NCI-H1694 treated with DMSO at 0.1 percent for 48 hours (cell line): ENCODE measurements around the gene HSCB.
"Not testable (repeated sequence)": the region's sequence is repeated elsewhere in the genome, so short reads cannot be mapped to it uniquely, and the experiment has no call there.

ENCODE experiments used
- DNase-seq: peaks from one replicate; lab custom pipeline; 2025; lab: John Stamatoyannopoulos, UW

HSCB gene

DNA sequence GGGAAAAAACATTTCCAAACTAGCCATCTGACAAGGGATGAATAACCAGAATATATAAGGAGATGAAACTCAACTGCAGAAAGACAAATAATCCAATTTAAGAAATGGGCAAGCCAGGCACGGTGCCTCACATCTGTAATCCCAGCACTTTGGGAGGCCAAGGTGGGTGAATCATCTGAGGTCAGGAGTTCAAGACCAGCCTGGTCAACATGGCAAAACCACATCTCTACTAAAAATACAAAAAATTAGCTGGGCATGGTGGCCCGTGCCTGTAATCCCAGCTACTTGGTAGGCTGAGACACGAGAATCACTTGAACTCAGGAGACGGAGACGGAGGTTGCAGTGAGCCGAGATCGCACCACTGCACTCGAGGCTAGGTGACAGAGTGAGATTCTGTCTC is 3.0 kb upstream of the HSCB start:
- DNase-seq = not testable (repeated sequence)

- DNase-seq = no peak
Measured at GRCh38 chr22:28741200-28741784, 547 bp upstream of the HSCB start.

DNA sequence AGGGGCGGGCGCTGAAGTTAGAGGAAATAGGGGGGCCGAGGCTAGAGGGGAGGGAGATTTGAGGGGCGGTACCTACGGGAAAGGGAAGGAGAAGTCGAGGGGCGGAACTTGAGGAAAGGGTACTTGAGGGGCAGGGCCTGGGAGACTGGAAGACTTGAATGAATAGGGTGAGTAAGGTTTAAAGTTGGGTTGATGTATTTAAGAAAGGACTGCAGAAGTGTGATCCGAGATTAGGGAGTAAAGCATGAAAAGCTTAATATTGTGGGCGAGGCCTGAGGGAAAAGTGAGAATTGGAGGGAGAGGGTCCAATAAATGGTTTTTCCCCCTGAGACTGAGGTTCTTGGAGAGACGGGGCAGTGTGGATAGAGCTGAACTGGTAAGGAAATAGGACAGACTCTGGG is 723 bp downstream of the HSCB start:
- no peak for DNase-seq

DNA sequence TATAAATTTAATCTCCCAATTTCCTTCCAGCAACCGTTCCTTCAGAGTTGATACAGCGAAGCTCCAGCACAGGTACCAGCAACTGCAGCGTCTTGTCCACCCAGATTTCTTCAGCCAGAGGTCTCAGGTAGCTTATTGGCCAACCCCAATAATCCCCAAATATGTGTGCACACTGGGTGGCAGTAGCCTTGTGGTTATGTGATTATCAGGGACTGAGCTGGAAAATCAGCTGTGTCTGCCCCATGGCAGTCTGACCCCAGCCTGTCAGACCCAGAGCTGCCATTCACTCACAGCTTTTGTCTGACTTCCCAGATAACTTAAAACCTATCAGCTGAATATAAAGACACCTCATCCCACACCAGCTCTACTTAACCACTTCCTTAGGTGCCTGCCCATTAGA is 2.0 kb downstream of the HSCB start:
- no peak for DNase-seq

DNA sequence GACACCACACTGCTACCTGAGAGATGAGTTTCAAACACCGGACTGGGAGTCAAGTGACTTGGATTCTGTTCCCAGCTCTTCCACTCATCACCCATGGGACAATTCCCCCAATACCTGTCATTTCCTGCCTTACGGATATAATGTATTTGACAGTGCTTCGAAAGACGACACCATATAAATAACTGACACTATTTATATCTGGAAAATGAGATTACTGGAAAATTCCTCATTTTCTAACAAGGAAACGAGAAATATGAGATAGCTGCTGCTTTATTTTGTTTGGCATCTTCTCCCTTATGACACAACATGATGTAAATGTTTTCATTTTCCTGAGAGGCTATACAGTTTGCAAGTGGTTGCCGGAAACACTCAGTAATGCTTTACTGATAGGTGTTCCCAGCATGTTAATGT is 8.6 kb downstream of the HSCB start:
- DNase-seq = no peak

DNA sequence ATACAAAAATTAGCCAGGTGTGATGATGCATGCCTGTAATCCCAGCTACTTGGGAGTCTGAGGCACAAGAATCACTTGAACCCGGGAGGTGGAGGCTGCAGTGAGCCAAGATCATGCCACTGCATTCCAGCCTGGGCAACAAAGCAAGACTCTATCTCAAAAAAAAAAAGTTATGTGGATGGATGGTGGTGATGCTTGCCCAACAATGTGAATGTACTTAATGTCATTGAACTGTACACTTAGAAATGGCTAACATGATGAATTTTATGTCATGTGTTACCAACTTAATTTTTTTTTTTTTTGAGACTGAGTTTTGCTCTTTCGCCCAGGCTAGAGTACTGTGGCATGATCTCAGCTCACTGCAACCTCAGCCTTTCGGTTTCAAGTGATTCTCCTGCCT is 12.7 kb downstream of the HSCB start:
- DNase-seq = not testable (repeated sequence)

- DNase-seq = no peak
Measured at GRCh38 chr22:28759861-28760560, 18.2 kb downstream of the HSCB start.

DNA sequence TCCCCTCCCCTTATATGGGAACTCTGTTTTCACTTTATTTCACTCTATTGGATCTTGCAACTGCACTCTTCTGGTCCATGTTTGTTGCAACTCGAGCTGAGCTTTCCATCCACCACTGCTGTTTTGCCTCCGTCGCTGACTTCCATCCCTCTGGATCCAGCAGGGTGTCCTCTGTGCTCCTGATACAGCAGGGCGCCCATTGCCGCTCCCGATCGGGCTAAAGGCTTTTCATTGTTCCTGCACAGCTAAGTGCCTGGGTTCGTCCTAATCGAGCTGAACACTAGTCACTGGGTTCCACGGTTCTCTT is 19.6 kb downstream of the HSCB start:
- DNase-seq = no peak

DNA sequence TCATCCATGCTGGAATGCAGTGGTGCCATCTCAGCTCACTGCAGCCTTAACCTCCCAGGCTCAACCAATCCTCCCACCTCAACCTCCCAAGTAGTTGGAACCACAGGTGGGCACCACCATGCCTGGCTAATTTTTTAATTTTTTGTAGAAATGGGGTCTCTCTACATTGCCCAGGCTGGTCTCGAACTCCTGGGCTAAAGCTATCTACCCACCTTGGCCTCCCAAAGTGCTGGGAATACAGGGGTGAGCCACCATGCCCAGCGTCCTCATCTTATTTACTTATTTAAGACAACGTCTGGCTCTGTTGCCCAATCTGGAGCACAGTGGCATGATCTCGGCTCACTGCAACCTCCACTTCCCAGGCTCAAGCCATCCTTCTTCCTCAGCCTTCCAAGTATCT is 20.2 kb downstream of the HSCB start:
- DNase-seq = not testable (repeated sequence)

GRCh38 chr22:28766628-28767027 is 24.8 kb downstream of the HSCB start:
- DNase-seq = no peak

- DNase-seq = no peak
Measured at GRCh38 chr22:28768701-28769393, 27.0 kb downstream of the HSCB start.

DNA sequence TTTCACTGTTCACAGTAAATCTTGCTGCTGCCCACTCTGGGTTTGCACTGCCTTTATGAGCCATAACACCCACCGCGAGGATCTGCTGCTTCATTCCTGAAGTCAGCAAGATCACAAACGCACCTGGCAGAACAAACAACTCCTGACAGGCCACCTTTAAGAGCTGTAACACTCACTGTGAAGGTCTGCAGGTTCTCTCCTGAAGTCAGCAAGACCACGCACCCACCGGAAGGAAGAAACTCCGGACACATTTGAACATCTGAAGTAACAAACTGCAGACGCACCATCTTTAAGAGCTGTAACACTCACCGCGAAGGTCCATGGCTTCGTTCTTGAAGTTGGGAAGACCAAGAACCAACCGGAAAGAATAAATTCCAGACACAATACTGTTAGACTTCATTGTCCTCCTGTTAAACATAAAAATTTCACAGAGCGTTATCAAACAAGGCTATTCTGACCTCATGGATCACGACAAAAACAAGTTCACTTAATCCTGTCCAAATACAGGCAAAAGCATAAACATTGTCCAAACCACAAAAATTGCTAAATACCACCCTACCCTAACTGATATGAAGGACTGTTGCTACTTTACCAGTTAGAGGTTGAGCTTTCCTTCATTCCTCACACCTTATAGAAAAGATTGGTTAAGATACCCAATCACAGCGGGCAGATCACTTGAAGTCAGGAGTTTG is 27.7 kb downstream of the HSCB start:
- DNase-seq = no peak

DNA sequence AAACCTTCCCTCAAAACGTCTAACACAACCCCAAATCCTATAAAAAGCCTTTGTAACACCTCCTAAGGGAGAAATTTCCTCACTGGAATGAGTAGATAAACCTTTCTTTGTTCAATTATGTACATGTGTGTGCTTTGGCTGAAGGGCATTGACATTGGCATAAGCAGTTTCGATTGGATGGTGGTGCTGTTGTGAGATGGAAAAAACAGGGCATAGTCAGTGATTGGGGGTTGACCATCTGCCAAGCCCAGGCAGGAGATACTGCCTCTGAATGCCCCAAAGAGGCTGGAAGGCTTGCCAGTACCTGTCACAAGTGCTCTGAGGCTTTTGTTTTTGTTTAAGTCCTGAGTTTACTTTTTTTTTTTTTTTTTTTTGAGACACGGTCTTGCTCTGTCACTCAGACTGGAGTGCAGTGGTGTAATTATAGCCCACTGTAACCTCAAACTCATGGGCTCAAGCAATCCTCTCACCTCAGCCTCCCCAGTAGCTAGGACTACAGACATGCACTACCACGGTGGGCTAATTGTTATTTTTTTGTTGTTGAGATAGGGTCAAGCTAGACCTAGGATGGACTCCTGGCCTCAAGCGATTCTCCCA is 29.5 kb downstream of the HSCB start:
- no peak for DNase-seq

- DNase-seq = peak; percentile 76
Measured at GRCh38 chr22:28772633-28773460, 31.0 kb downstream of the HSCB start, which contains the start of gene CCDC117. Gene CCDC117, plus strand, starts transcription at chr22:28772695. Its CDS starts 155 bp downstream, at chr22:28772850.

GRCh38 chr22:28773461-28773867 is 31.6 kb downstream of the HSCB start:
- no peak for DNase-seq

GRCh38 chr22:28774378-28774777 is 32.5 kb downstream of the HSCB start:
- DNase-seq = no peak

DNA sequence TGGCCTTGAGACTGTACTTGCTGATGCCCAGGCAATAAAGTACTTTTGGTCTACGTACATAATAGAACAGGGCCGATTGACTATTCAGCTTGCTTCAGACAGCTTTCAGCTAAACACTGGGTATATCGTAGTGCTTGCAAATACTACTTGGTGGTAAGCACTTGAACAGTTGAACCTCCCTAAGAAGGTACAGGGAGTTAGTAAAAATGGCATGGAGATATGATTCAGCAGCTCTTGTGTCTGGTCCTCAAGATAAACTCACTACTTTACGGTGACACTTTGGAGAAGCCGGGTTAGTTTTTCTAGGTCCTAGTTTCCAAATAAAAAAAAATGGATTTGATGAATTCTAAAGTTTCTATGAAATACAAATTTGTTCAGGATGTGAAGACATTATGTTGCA is 38.0 kb downstream of the HSCB start:
- no peak for DNase-seq

DNA sequence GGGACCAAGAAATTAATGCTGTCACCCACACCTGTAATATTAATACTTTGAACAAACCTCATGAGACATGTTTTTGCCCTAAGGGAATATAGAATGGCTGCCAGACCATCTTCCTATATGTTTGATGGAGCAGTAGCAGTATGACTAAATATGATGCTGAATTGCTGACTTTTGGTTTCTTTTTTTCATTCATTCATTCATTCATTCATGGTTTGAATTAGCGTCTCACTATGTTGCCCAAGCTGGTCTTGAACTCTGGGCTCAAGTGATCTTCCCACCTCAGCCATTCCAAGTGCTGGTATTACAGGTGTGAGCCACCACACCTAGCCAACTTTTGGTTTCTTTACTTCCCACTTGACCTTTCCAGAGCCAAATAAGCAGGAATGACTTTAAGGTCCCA is 38.5 kb downstream of the HSCB start:
- DNase-seq = no peak

DNA sequence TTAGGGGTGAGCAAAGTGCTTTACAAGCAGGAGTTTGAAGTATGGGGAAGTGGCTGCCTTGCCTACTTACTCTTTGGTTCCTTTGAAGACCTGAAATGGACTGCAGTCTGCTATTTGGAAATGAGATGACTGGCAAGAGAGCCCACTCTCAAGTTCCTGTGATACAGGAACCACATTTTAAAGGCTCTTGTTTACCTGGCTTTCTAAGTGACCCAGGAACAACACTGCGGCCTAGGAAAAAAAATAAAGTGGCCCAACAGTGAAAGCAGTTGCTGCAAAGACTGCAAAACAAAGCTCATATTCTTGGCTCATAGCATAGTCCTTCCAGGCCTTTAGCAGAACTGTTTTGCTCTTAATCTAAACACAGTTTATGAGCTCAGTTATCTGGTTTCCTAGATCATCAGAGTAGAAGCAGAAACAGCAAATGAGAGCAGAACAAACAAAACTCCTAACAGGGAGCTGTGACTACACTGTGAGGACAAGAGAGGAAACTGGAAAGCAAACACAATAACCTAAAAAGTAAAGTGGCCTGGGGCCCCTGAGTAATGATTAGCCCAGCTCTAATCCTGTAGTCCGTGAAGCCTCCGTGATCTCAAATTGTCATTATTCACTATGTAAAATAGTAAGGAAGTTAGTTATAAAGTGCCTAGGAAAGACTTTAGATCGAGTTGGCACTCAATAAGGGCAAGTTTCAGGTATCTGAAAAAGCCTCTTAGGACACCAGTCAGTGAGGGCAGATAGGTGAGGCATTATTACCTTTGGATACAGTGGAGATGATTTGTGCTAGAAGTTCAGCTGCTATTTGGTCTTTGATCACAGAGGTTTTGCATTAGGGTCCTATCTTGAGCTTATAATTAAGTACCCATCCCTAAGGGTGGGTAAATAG is 42.2 kb downstream of the HSCB start:
- no peak for DNase-seq

- DNase-seq = no peak
Measured at GRCh38 chr22:28788601-28789000, 46.8 kb downstream of the HSCB start.

DNA sequence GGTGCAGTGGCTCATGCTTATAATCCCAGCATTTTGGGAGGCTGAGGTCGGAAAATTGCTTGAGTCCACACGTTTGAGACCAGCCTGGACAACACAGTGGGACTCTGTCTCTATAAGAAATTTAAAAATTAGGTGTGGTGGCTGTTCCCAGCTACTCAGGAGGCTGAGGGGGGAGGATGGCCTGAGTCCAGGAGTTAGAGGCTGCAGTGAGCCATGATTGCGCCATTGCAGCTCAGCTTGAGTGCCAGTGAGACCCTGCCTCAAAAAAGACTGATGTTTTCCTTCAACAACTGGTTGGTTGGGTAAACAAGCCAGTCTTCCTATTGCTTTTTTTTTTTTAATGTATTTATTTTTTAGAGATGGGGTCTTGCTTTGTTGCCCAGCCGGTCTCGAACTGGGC is 49.3 kb downstream of the HSCB start:
- no peak for DNase-seq
